HG02678 (cell line): ENCODE measurements around the gene EPHA4.

Source experiments
- ATAC-seq: cut with Tn5 transposase; IDR thresholded peaks from one replicate; pipeline ENCODE4 v1.9.1; 2021; ENCODE audit warnings: mild to moderate bottlenecking, moderate library complexity; ENCODE audit not compliant: unreplicated experiment

Gene EPHA4

DNA sequence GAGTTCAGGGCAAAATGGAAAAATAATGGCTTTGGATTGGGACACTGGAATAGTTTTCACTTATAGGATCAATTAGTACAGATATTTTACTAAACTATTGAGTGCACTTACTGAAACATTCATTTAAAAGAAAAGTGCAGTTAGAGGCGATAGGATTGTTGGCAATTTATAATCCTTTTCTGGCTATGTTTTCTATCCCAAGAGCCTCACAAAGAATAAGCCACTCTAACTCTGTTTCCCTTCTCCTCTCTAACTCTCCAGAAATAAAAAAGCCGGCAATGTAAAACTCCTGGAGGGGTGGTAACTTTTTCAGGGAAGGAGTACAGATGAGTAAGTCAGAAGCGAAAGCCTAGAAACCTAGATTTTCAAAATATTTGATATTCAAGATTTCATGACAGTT, 91.3 kb downstream of the EPHA4 start:
- no peak for ATAC-seq

DNA sequence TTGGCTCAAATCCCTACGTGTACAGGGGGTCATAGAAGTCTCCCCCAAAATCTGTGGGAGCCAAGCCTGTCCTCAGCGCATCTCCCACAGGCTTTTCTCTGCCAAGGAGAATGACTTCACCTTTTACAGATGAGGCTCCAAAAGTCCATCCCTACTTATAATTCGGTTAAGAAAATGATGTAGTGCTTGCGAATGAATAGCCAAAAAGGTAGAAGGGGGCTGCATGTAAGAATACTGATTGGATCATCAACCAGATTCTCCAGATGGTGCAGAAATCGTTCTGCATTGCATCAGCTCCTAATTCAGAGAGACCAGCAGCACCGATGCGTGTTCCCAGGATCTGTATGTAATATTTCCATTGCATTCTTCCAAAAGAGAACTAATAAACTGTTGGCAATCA, 91.9 kb downstream of the EPHA4 start:
- no peak for ATAC-seq

DNA sequence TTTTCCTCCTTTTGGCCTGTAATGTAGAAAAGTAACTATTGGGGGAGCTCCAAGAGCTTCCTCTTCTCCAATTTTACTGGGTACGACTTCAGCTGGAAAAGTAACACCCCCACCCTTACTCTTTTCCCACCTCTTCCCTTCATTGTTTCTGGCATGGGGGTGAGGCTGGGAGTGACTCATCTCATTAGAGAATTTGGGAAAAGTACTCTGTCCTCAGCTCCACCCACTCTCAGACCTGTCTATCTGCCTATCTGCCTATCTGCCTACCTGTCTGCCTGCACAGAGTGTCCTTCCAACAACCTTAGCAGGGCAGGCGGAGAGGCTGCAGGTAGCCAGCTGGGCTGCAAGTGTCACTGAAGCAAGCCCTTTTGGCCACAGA, 93.6 kb downstream of the EPHA4 start:
- no peak for ATAC-seq

DNA sequence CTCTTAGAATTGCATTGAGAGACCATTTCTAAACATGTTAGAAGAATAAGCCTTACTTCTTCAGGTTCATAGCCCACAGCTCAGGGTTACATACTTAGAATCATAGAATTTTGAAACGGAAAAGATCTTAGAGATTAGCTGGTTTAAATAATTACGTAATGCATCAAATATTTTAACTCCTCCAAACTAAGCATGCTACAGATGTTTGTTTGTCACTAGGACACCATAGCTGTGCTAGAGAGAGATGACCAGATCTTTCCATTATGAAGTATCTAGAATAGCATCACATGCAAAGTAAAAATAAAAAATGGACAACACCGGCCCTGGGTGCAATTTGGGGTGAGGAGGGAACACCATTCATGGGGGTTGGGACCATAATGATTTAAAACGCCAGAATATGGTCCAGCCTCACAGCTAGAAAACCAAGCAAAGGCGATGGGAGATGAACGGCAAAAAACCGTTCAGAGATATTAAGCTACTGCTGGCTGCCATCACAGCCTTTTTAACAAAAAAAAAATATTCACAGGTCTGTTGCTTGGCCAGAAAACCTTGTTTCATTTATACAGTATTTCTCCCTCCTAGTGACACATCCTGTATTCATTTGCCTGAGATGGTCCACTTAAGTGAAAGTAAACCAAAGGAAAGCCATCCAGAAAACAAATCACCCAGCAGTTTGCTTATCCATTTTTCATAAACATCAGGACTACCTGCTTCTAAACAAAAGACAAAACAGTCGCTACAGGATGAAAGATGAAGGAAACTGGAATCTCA, 94.2 kb downstream of the EPHA4 start:
- no peak for ATAC-seq

DNA sequence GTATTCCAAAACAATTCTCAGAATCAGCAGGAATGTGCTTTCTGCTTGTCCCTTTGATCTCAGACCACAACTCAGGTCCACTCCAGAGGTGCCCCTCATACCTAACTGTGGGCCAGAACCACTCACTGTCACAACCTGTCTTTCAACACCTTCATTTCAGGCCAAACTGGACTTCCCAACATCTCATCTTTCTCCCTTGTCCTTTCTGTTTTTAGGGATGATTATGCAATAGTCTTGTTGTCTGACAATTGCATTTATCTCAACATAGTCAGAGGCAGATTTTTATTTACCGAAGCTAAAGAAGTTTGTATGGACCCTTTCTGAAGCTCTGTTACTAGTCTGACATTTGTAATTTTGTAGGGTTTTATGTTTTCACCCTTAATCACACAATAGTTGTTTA, 95.9 kb downstream of the EPHA4 start:
- no peak for ATAC-seq

- ATAC-seq, result no peak
Observed at GRCh38 chr2:221473451-221473850, 98.7 kb downstream of the EPHA4 start.

DNA sequence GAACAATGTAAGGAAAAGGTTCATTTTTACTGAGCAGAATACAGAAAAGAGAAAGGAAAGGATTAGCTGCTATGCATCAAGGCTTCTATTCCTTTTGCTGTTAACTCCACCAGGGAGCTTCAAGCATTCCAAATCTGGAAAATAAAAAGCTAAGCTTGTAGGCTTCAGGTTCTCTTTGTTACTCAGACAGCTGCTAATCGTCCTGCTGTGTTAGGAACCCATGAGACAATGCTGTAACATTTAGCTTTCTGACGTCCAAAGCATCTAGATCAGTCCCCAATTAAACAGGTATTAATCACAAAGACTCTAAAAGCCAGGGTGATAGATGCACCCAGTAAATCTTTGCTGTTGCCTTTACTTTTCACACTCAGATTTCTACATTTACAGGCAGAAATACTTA, 103.8 kb downstream of the EPHA4 start:
- ATAC-seq, result no peak

DNA sequence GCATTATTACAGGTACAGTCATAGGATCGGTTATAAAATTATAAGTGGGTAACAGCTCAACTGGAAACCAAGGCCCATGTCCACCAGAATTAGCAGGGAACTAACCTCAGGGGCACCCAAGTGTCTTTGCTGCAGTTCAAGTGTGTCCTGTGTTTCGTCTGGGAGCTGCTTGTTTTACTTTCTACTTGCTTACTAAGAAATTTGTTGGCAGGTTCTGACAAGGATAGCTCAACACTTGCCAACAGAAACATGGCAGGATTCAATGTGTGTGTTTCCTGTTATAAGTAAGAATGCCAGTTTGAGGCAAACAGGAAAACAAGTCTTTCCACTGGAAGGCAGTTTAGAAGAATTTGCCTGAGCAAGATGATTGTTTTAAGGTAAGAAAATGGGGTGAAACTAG, 104.5 kb downstream of the EPHA4 start:
- no peak for ATAC-seq

DNA sequence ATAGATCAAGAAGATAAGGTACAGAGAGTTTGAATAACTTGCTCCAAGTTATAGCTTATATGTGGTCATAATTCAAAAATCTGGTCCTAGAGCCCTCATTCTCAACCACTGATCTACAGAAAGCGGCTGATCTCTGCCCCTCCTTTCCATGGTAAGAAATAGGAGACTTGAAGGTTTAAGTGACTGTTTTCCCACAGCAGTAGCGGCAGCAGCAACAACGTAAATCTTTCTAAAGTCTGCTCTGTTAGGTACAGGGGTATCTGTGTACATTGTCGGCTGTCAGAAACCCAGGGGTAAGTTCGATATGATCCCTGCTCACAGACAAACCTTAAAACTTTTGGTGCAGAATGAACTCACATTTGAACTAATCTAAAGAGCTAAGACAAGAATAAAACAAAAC, 105.4 kb downstream of the EPHA4 start:
- no peak for ATAC-seq

DNA sequence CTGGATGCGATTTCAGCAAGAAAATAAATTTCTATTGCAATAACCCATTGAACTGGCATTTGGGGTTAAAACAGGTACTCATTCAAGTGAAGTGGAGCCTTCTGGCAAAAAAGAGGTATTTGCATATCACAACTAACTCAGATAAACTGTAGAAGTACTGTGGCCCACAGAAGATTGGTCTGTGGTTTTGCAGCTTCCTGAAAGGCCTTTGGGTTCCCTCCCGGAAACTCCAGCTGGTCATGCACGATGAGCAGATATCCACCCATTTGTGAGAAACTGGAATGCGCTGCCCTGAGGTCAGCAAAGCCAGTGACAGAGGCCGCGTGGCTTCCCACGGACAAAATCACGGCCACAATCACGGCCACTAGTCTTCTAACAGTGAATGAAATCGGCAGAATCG, 106.3 kb downstream of the EPHA4 start:
- ATAC-seq, result peak; percentile 65

DNA sequence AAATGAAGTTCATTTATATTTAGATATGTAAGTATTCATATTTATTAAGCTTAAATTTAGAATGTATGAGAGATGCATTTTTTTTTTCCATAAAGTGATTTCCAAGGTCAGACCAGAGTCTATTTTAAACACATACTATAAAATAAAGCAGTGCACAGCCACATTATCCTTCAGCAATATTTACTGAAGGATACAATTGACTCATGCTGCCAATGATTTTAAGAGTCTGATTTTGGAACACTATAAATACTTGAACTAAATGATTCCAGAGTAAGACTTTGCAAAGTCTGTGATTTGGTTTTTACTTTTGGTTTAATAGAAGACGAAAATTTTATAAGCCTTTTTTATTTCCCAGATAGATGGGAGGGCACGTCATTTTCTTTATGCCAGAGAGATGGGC, 107.1 kb downstream of the EPHA4 start:
- no peak for ATAC-seq

- ATAC-seq, result no peak
Observed at GRCh38 chr2:221463241-221463896, 108.7 kb downstream of the EPHA4 start.

GRCh38 chr2:221461901-221462300, 110.2 kb downstream of the EPHA4 start:
- no peak for ATAC-seq

GRCh38 chr2:221460136-221460535, 112.0 kb downstream of the EPHA4 start:
- ATAC-seq, result no peak

DNA sequence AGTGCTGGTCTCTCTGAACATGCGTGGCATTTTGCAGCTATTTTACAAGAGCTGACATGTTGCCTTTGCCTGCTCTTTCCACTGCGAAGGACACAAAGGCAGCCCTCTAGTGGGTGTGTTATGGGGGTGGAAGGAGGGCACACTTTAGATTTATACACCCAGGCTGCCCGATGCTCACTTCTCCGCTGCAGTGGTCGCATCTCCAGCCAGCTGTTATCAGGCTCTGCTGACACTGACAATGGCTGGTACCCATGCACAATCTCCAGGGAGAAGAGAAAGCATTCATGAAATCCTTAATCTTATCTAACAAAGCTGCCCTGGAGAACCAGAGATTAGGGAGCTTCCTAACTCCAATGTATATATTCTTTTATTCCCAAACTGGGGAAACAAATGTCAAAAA, 113.5 kb downstream of the EPHA4 start:
- no peak for ATAC-seq

GRCh38 chr2:221455214-221455613, 116.9 kb downstream of the EPHA4 start:
- no peak for ATAC-seq

DNA sequence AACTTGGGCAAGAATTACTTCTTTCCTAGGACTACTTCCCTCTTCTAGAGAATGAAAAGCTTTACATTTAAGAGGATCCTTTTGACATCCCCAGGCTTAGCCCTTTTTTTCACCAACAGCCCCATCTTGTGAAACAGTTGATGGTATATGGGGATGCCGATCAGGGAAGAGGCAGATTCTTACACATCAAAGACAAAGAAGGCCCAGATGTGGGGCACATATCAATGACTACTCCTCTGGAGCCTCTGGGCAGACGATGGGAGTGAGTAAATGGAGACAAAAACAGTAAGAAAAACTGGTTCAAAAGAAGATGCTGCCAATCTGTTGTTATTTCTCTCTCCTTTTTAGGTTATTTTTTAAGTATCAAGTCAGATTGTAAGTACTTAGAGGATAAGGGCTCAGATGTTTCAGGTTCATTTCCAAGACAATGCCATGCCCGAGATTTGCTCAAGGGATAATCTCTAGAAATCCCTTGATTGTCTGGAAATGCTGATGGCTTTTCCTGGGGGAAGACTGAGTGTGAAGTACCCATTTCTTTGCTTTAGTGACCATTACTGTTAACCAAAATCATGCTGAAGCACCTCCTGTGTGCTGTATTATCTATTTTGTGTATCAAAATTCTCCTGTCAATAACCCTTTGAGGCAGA, 117.5 kb downstream of the EPHA4 start:
- no peak for ATAC-seq

DNA sequence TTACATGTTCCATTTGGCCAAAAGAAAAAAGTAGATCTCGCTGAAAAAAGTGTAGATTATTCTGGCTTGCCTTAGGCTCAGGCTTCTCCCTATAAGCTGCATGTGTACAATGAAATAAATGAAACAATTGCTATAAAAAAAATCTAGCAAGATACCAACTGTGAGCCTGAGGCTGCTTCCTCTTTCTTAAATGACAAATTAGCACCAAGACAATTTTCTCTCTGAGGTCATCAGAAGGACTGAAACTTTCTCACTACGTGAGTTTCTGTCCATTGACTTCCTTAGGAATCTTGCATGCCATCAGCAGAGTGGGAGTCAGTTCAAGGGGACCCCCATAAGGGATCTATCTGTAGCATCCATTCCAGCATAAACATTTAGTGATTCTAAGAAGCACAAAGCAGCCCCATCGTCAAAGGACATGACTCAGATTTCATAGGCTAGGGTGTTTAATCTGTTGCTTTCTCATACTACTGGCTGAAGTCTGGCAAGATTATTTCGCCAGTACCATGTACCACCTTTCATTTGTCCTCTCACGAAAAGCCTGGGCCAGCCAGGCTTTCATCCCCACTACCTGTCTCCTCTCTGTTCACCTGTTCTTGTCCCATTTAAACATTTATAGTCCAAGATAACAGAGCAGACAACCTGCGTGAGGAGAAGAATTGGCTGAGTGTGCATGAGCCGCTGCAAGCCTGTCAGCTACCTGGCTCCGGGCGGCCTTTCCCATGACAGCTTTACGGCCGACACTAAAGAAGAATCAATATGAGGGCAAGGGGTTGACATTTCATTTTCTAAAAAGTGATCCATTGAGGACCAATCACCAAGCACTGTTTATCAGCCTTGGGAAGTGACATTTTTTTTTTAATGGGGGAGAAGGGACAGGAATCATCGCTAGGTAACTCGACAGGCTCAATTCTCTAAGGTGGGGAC, 120.0 kb downstream of the EPHA4 start:
- no peak for ATAC-seq

DNA sequence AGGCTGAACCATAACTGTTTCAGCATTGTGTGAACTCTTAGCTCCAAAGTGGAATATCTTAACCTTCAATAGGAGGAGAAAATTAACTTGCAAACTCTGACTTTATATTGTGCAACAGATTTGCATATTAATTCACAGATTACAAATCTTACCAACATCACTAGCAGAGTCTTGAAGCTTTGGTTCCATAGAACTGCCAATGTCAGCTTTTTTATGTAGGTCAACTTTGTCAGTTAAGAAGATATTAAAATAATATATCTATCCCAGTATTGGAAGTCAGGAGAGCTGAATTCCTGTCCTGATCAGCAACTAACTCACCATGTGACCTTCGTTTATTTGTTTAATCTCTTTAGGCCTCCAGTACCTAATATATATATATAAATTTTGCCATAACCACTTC, 121.8 kb downstream of the EPHA4 start:
- ATAC-seq, result no peak

DNA sequence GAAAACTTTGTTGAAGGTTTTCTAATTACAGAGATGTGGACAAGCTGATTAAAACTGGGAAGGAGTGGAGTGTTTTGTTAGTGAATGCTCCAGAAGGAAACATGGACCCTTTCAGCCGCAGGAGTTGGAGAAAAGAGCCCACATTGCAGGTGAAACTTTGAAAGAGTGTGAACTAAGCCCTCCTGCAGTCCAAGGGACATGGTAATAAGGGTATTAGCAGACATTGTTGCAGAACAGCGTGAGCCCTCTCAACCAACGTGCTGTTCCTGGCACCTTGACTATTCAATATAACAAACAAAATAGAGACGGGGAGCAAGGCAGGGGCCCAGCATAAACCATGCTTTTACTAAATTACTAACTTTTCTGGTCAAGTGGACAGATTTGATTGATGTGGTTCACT, 122.7 kb downstream of the EPHA4 start:
- no peak for ATAC-seq

DNA sequence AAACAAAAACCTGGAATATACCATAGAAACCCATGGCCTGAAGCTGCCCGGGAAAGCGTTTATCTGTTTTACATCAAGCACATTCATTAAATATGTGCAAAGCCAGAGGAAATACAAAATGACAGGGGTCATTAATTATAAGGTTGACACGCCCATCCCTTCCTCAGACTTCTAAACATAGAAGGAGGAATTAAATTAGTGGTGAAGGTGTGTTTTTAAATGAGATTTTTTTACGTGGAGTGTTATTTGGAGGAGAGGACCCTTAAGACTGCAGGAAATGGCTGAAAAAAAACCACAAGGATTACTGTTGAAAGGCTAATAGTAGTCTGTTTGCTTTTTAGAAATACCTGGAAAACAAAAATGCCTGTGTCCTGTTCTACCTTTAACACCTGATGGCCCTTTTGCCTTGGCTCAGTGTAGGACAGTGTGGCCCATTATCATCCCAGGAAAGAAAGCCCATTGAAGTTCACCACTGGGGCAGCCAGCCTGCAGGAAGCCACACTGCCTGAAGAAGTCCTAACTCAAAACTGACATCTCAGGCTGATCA, 123.2 kb downstream of the EPHA4 start:
- ATAC-seq, result no peak
